ENCODE measurements around the gene STK11IP. TPM values are rescaled to one million over a fixed set of nuclear protein-coding genes. Genes with fewer than 3 reads are reported as not detected.

The STK11IP gene
- polyA plus RNA-seq, 4 donors, result 18.8 to 39.0 (median 24.4) TPM

- no peak for DNase-seq (ENCODE audit: low read depth in 4 of 4, low spot score in 3 of 4)
These were observed 33.8 kb downstream of the STK11IP start for GRCh38 chr2:219631406-219631891.

- DNase-seq (ENCODE audit: low read depth in 4 of 4, low spot score in 3 of 4), result no peak
These were observed 34.5 kb downstream of the STK11IP start for GRCh38 chr2:219631904-219632759.

GRCh38 chr2:219632760-219633105, 35.1 kb downstream of the STK11IP start:
- DNase-seq (ENCODE audit: low read depth in 4 of 4, low spot score in 3 of 4), result no peak

GRCh38 chr2:219633276-219634065, 35.8 kb downstream of the STK11IP start:
- no peak for DNase-seq (ENCODE audit: low read depth in 4 of 4, low spot score in 3 of 4)

GRCh38 chr2:219634171-219634940, 36.7 kb downstream of the STK11IP start:
- DNase-seq (ENCODE audit: low read depth in 4 of 4, low spot score in 3 of 4), result no peak

GRCh38 chr2:219634951-219635751, 37.5 kb downstream of the STK11IP start:
- DNase-seq (ENCODE audit: low read depth in 4 of 4, low spot score in 3 of 4), result no peak

GRCh38 chr2:219636144-219636915, 38.7 kb downstream of the STK11IP start:
- no peak for DNase-seq (ENCODE audit: low read depth in 4 of 4, low spot score in 3 of 4)

GRCh38 chr2:219636941-219637841, 39.5 kb downstream of the STK11IP start:
- DNase-seq (ENCODE audit: low read depth in 4 of 4, low spot score in 3 of 4), result no peak

GRCh38 chr2:219637842-219638185, 40.2 kb downstream of the STK11IP start:
- no peak for DNase-seq (ENCODE audit: low read depth in 4 of 4, low spot score in 3 of 4)

GRCh38 chr2:219638217-219638947, 40.7 kb downstream of the STK11IP start:
- DNase-seq (ENCODE audit: low read depth in 4 of 4, low spot score in 3 of 4), result no peak

GRCh38 chr2:219638948-219639755, 41.5 kb downstream of the STK11IP start:
- DNase-seq (ENCODE audit: low read depth in 4 of 4, low spot score in 3 of 4), result no peak

GRCh38 chr2:219641390-219642068, 43.9 kb downstream of the STK11IP start:
- DNase-seq (ENCODE audit: low read depth in 4 of 4, low spot score in 3 of 4), result no peak

GRCh38 chr2:219642069-219642454, 44.4 kb downstream of the STK11IP start:
- no peak for DNase-seq (ENCODE audit: low read depth in 4 of 4, low spot score in 3 of 4)

- peak; percentile 85 to 91 (median 86) for DNase-seq (ENCODE audit: low read depth in 4 of 4, low spot score in 3 of 4)
These were observed 44.9 kb downstream of the STK11IP start for GRCh38 chr2:219642465-219643083.

- no peak for DNase-seq (ENCODE audit: low read depth in 4 of 4, low spot score in 3 of 4)
These were observed 45.4 kb downstream of the STK11IP start for GRCh38 chr2:219643084-219643473.
